IPS-18a (cell line): ENCODE data around the gene CDC25C.

Source experiments
- H3K27ac ChIP-seq: one replicate; pipeline ENCODE4 v1.5.1; 2013; ENCODE audit warnings: low read length
- H3K27me3 ChIP-seq: one replicate; pipeline ENCODE4 v1.6.1; 2013; ENCODE audit warnings: mild to moderate bottlenecking, low read length; ENCODE audit not compliant: control insufficient read depth, insufficient read depth
- H3K36me3 ChIP-seq: one replicate; pipeline ENCODE4 v1.6.1; 2013; ENCODE audit warnings: low read depth, low read length; ENCODE audit not compliant: control insufficient read depth
- H3K4me1 ChIP-seq: one replicate; pipeline ENCODE4 v1.6.1; 2013; ENCODE audit warnings: low read depth, low read length; ENCODE audit not compliant: control insufficient read depth
- H3K4me3 ChIP-seq: one replicate; pipeline ENCODE4 v1.5.1; 2013; ENCODE audit warnings: low read length
- H3K9ac ChIP-seq: one replicate; pipeline ENCODE4 v1.6.1; 2013; ENCODE audit warnings: mild to moderate bottlenecking, low read length, moderate library complexity
- H3K9me3 ChIP-seq: one replicate; pipeline ENCODE4 v1.6.1; 2013; ENCODE audit warnings: low read depth, low read length; ENCODE audit not compliant: control insufficient read depth

Gene CDC25C

GRCh38 chr5:138354926-138355378, 23.3 kb upstream of the CDC25C start:
- no peaks in the 10 kb centered on the region for H3K36me3 ChIP-seq
- H3K4me1 ChIP-seq = peaks cover 19% of the 10 kb centered on the region
- H3K27ac ChIP-seq = no peak overlapping the region
- H3K9ac ChIP-seq = no peak overlapping the region
- H3K9me3 ChIP-seq = no peaks in the 10 kb centered on the region
- H3K27me3 ChIP-seq = no peaks in the 10 kb centered on the region
- H3K4me3 ChIP-seq = peak overlapping the region; percentile 97

- Histone ChIP-seq H3K36me3 (peaks cover under 1% of the 10 kb centered on the region), H3K27ac (no peak overlapping the region), H3K9ac (no peak overlapping the region), H3K9me3 (no peaks in the 10 kb centered on the region), H3K4me1 (peaks cover 19% of the 10 kb centered on the region), H3K27me3 (no peaks in the 10 kb centered on the region), H3K4me3 (peak overlapping the region; percentile 97)
Measured at GRCh38 chr5:138354387-138354786, 22.8 kb upstream of the CDC25C start.

- Histone ChIP-seq H3K9ac (peak overlapping the region; percentile 89), H3K27ac (peak overlapping the region; percentile 58), H3K9me3 (no peaks in the 10 kb centered on the region), H3K27me3 (no peaks in the 10 kb centered on the region), H3K4me1 (peaks cover 19% of the 10 kb centered on the region), H3K4me3 (peak overlapping the region; percentile 97), H3K36me3 (peaks cover 8% of the 10 kb centered on the region)
Measured at GRCh38 chr5:138353560-138354080, 22.0 kb upstream of the CDC25C start.

- peaks cover 14% of the 10 kb centered on the region for H3K36me3 ChIP-seq
- H3K4me3 ChIP-seq = peak overlapping the region; percentile 97
- peak overlapping the region; percentile 58 for H3K27ac ChIP-seq
- no peaks in the 10 kb centered on the region for H3K9me3 ChIP-seq
- H3K4me1 ChIP-seq = peaks cover 19% of the 10 kb centered on the region
- H3K27me3 ChIP-seq = no peaks in the 10 kb centered on the region
- peak overlapping the region; percentile 89 for H3K9ac ChIP-seq
Measured at GRCh38 chr5:138352722-138353559, 21.3 kb upstream of the CDC25C start.

GRCh38 chr5:138352071-138352721, 20.6 kb upstream of the CDC25C start, which contains the start of gene KDM3B:
KDM3B (plus strand) TSS chr5:138352685; CDS start chr5:138352796, 111 bp downstream.
- Histone ChIP-seq H3K9ac (peak within 1 kb of the TSS; percentile 89), H3K36me3 (peaks cover 22% of the 10 kb centered on the region), H3K4me1 (peaks cover 19% of the 10 kb centered on the region), H3K27ac (peak within 1 kb of the TSS; percentile 58), H3K9me3 (no peaks in the 10 kb centered on the region), H3K27me3 (no peaks in the 10 kb centered on the region), H3K4me3 (peak within 1 kb of the TSS; percentile 97)

- Histone ChIP-seq H3K27ac (no peak overlapping the region), H3K27me3 (no peaks in the 10 kb centered on the region), H3K4me1 (peaks cover 19% of the 10 kb centered on the region), H3K9ac (no peak overlapping the region), H3K9me3 (no peaks in the 10 kb centered on the region), H3K4me3 (no peak overlapping the region), H3K36me3 (peaks cover 29% of the 10 kb centered on the region)
Measured at GRCh38 chr5:138351517-138351916, 19.9 kb upstream of the CDC25C start.

GRCh38 chr5:138351056-138351455, 19.5 kb upstream of the CDC25C start:
- Histone ChIP-seq H3K27ac (no peak overlapping the region), H3K27me3 (no peaks in the 10 kb centered on the region), H3K4me3 (no peak overlapping the region), H3K9ac (no peak overlapping the region), H3K36me3 (peaks cover 32% of the 10 kb centered on the region), H3K4me1 (peaks cover 19% of the 10 kb centered on the region), H3K9me3 (no peaks in the 10 kb centered on the region)

GRCh38 chr5:138350563-138350890, 18.9 kb upstream of the CDC25C start:
- H3K4me1 ChIP-seq = peaks cover 19% of the 10 kb centered on the region
- no peak overlapping the region for H3K4me3 ChIP-seq
- peaks cover 37% of the 10 kb centered on the region for H3K36me3 ChIP-seq
- H3K9ac ChIP-seq = no peak overlapping the region
- H3K27ac ChIP-seq = no peak overlapping the region
- no peaks in the 10 kb centered on the region for H3K27me3 ChIP-seq
- no peaks in the 10 kb centered on the region for H3K9me3 ChIP-seq

GRCh38 chr5:138349852-138350562, 18.4 kb upstream of the CDC25C start:
- no peak overlapping the region for H3K27ac ChIP-seq

GRCh38 chr5:138346889-138347288, 15.3 kb upstream of the CDC25C start:
- Histone ChIP-seq H3K27me3 (no peaks in the 10 kb centered on the region), H3K27ac (no peak overlapping the region), H3K36me3 (peaks cover 65% of the 10 kb centered on the region), H3K4me3 (no peak overlapping the region), H3K4me1 (no peaks in the 10 kb centered on the region), H3K9me3 (no peaks in the 10 kb centered on the region), H3K9ac (no peak overlapping the region)

More at GRCh38 chr5:138349852-138350562, 18.4 kb upstream of the CDC25C start:
- Histone ChIP-seq H3K9me3 (no peaks in the 10 kb centered on the region), H3K36me3 (peaks cover 43% of the 10 kb centered on the region), H3K9ac (no peak overlapping the region), H3K4me3 (no peak overlapping the region), H3K4me1 (peaks cover 14% of the 10 kb centered on the region), H3K27me3 (no peaks in the 10 kb centered on the region)
